Upper lobe of left lung (tissue), 4 donors: ENCODE measurements around the gene GABBR2.

Experiments
- CTCF ChIP-seq, 6 experiments: fragments of 450-650 bp in 4 of 6; fragments of 200-600 bp in 2 of 6; sonication (generic) in 2 of 6; IDR thresholded peaks; one replicate each; pipeline ENCODE4 v1.5.1; 2016 to 2019; ENCODE audit warnings: antibody characterized with exemption in 6 of 6
- EP300 ChIP-seq, 4 donors: sonication (generic); formaldehyde crosslinking; IDR thresholded peaks; one replicate each; pipeline ENCODE4 v1.5.1; 2017; ENCODE audit warnings: antibody characterized with exemption in 4 of 4, control low read depth in 2 of 4
- POLR2AphosphoS5 ChIP-seq, 2 donors: sonication (generic); formaldehyde crosslinking; IDR thresholded peaks; one replicate each; pipeline ENCODE4 v1.5.1; 2017; ENCODE audit warnings: antibody characterized with exemption in 2 of 2

GRCh38 chr9:98691890-98692289 lies 16.8 kb downstream of the GABBR2 start:
- no peak for TF ChIP-seq CTCF (IDR thresholded peaks at IDR 0.05)
- no peak for TF ChIP-seq POLR2AphosphoS5 (IDR thresholded peaks at IDR 0.05)
- TF ChIP-seq EP300 (IDR thresholded peaks at IDR 0.05): no peak
